Gastroesophageal sphincter (tissue), 3 donors: Measurements from ENCODE around the gene B3GNT8.

ENCODE experiments used
- CTCF ChIP-seq, 4 experiments: fragments of 200-600 bp in 2 of 4; fragments of 450-650 bp in 2 of 4; sonication (generic) in 1 of 4; IDR thresholded peaks; one replicate each; pipeline ENCODE4 v1.5.1; 2017 to 2019; ENCODE audit warnings: antibody characterized with exemption in 4 of 4, mild to moderate bottlenecking in 2 of 4, moderate library complexity in 2 of 4
- EP300 ChIP-seq: sonication (generic); formaldehyde crosslinking; IDR thresholded peaks from one replicate; pipeline ENCODE4 v1.6.1; 2017; ENCODE audit warnings: antibody characterized with exemption, mild to moderate bottlenecking
- POLR2A ChIP-seq, 2 donors: fragments of 450-650 bp; IDR thresholded peaks; one replicate each; pipeline ENCODE4 v1.6.1; 2017; ENCODE audit warnings: antibody characterized with exemption in 2 of 2, mild to moderate bottlenecking in 2 of 2, moderate library complexity in 1 of 2
- POLR2AphosphoS5 ChIP-seq: sonication (generic); formaldehyde crosslinking; IDR thresholded peaks from one replicate; pipeline ENCODE4 v1.6.1; 2017; ENCODE audit warnings: antibody characterized with exemption

GRCh38 chr19:41411968-41412265 is 15.3 kb downstream of the B3GNT8 start:
- no peak for TF ChIP-seq CTCF (IDR thresholded peaks at IDR 0.05)
- TF ChIP-seq POLR2A (IDR thresholded peaks at IDR 0.05), result no peak
- no peak for TF ChIP-seq EP300
- no peak for TF ChIP-seq POLR2AphosphoS5
